Hepatic stellate cell (primary cell): ENCODE results near the gene AMZ2.
"Not testable (repeated sequence)": the region's sequence is repeated elsewhere in the genome, so short reads cannot be mapped to it uniquely, and the experiment has no call there.

Experiments used
- DNase-seq: peaks from one replicate; pipeline ENCODE4 v3.0.0; 2011; ENCODE audit warnings: low spot score

The AMZ2 gene

GRCh38 chr17:68249354-68249765 lies 1.5 kb downstream of the AMZ2 start:
- no peak for DNase-seq

- not testable (repeated sequence) for DNase-seq
Observed at GRCh38 chr17:68253426-68253825, 5.6 kb downstream of the AMZ2 start.

- DNase-seq: no peak
Observed at GRCh38 chr17:68255151-68255550, 7.3 kb downstream of the AMZ2 start.

- no peak for DNase-seq
Observed at GRCh38 chr17:68255731-68256538, 8.1 kb downstream of the AMZ2 start.

- not testable (repeated sequence) for DNase-seq
Observed at GRCh38 chr17:68256701-68257100, 8.9 kb downstream of the AMZ2 start.

- DNase-seq: no peak
Observed at GRCh38 chr17:68257934-68258333, 10.1 kb downstream of the AMZ2 start.

GRCh38 chr17:68258890-68259647 lies 11.2 kb downstream of the AMZ2 start:
- DNase-seq: peak; percentile 31

GRCh38 chr17:68259648-68259951 lies 11.8 kb downstream of the AMZ2 start:
- DNase-seq: not testable (repeated sequence)

GRCh38 chr17:68260051-68260762 lies 12.4 kb downstream of the AMZ2 start:
- DNase-seq: no peak

- DNase-seq: not testable (repeated sequence)
Observed at GRCh38 chr17:68262467-68262866, 14.6 kb downstream of the AMZ2 start.

GRCh38 chr17:68263101-68263681 lies 15.3 kb downstream of the AMZ2 start:
- DNase-seq: peak; percentile 14

GRCh38 chr17:68265833-68266232 lies 18.0 kb downstream of the AMZ2 start:
- not testable (repeated sequence) for DNase-seq

- DNase-seq: no peak
Observed at GRCh38 chr17:68273722-68274121, 25.9 kb downstream of the AMZ2 start.

- DNase-seq: not testable (repeated sequence)
Observed at GRCh38 chr17:68276339-68276738, 28.5 kb downstream of the AMZ2 start.

GRCh38 chr17:68277807-68278206 lies 30.0 kb downstream of the AMZ2 start:
- DNase-seq: no peak

GRCh38 chr17:68281965-68282364 lies 34.1 kb downstream of the AMZ2 start:
- DNase-seq: not testable (repeated sequence)

GRCh38 chr17:68288375-68288774 lies 40.5 kb downstream of the AMZ2 start:
- DNase-seq: no peak

GRCh38 chr17:68288804-68289203 lies 41.0 kb downstream of the AMZ2 start:
- DNase-seq: no peak

GRCh38 chr17:68289473-68289872 lies 41.6 kb downstream of the AMZ2 start:
- DNase-seq: no peak

GRCh38 chr17:68289936-68290267 lies 42.1 kb downstream of the AMZ2 start:
- no peak for DNase-seq

- DNase-seq: no peak
Observed at GRCh38 chr17:68290268-68290954, 42.6 kb downstream of the AMZ2 start.
